OCI-LY1 (cell line): ENCODE measurements around the gene PRPSAP1.

ENCODE experiments used
- H2AFZ ChIP-seq: fragments of 200-600 bp; sonication (generic), shearing (Covaris generic); 2 replicates; pipeline ENCODE4 v1.6.0; 2014; ENCODE audit warnings: antibody characterized with exemption, mild to moderate bottlenecking, low read length
- H3F3A ChIP-seq: fragments of 200-600 bp; sonication (generic), shearing (Covaris generic); 2 replicates; pipeline ENCODE4 v1.6.0; 2014; ENCODE audit warnings: mild to moderate bottlenecking, antibody characterized with exemption, low read length, moderate library complexity; ENCODE audit not compliant: insufficient read depth
- H3K27ac ChIP-seq: fragments of 200-600 bp; sonication (generic); 2 replicates; pipeline ENCODE4 v1.5.1; 2014; ENCODE audit warnings: low read length, mixed run types, mild to moderate bottlenecking, low read depth; ENCODE audit not compliant: poor library complexity, severe bottlenecking
- H3K27me3 ChIP-seq: fragments of 200-600 bp; sonication (generic); 2 replicates; pipeline ENCODE4 v1.6.0; 2014; ENCODE audit warnings: antibody characterized with exemption, mild to moderate bottlenecking, low read length, moderate library complexity; ENCODE audit not compliant: insufficient read depth
- H3K36me3 ChIP-seq: fragments of 200-600 bp; sonication (generic); 2 replicates; pipeline ENCODE4 v1.6.1; 2014; ENCODE audit warnings: mild to moderate bottlenecking, antibody characterized with exemption, low read length, moderate library complexity, mixed read lengths; ENCODE audit not compliant: insufficient read depth
- H3K4me1 ChIP-seq: fragments of 200-600 bp; sonication (generic); 2 replicates; pipeline ENCODE4 v1.5.1; 2014; ENCODE audit warnings: mild to moderate bottlenecking, low read length, moderate library complexity; ENCODE audit not compliant: insufficient read depth, severe bottlenecking
- H3K4me2 ChIP-seq: fragments of 200-600 bp; sonication (generic), shearing (Covaris generic); 2 replicates; pipeline ENCODE4 v1.6.1; 2014; ENCODE audit warnings: low read length
- H3K4me3 ChIP-seq: fragments of 200-600 bp; sonication (generic); 2 replicates; pipeline ENCODE4 v1.5.1; 2014; ENCODE audit warnings: low read length, low read depth, mild to moderate bottlenecking, mixed read lengths; ENCODE audit not compliant: poor library complexity, severe bottlenecking
- H3K79me2 ChIP-seq: fragments of 200-600 bp; shearing (Covaris generic); 2 replicates; pipeline ENCODE4 v1.6.1; 2016; ENCODE audit warnings: mixed run types, low read length, mixed read lengths; ENCODE audit not compliant: insufficient read depth
- H3K9ac ChIP-seq: fragments of 200-600 bp; sonication (generic), shearing (Covaris generic); 2 replicates; pipeline ENCODE4 v1.6.1; 2014; ENCODE audit warnings: mild to moderate bottlenecking, low read length, mixed read lengths
- H3K9me2 ChIP-seq: fragments of 200-600 bp; sonication (generic), shearing (Covaris generic); 2 replicates; pipeline ENCODE4 v1.6.1; 2014; ENCODE audit warnings: low read depth, mild to moderate bottlenecking, low read length, mixed read lengths
- H3K9me3 ChIP-seq: fragments of 200-600 bp; shearing (Covaris generic); 2 replicates; pipeline ENCODE4 v1.6.1; 2014; ENCODE audit warnings: low read length, mixed read lengths
- H4K20me1 ChIP-seq: fragments of 200-600 bp; sonication (generic), shearing (Covaris generic); 2 replicates; pipeline ENCODE4 v1.6.0; 2016; ENCODE audit warnings: mild to moderate bottlenecking, low read length; ENCODE audit not compliant: insufficient read depth
- EZH2 ChIP-seq: fragments of 200-600 bp; sonication (generic), shearing (Covaris generic); IDR thresholded peaks from 2 replicates; pipeline ENCODE4 v1.8.0; 2017; ENCODE audit warnings: borderline replicate concordance, mixed run types, mild to moderate bottlenecking, antibody characterized with exemption, low read length, moderate library complexity, mixed read lengths
- TF ChIP-seq, protein P1 (sequence below): fragments of 200-600 bp; sonication (generic), shearing (Covaris generic); IDR thresholded peaks from 2 replicates; pipeline ENCODE4 v1.5.1; 2017; ENCODE audit warnings: mild to moderate bottlenecking, antibody characterized with exemption, low read length, moderate library complexity, mixed read lengths

PRPSAP1 gene

DNA sequence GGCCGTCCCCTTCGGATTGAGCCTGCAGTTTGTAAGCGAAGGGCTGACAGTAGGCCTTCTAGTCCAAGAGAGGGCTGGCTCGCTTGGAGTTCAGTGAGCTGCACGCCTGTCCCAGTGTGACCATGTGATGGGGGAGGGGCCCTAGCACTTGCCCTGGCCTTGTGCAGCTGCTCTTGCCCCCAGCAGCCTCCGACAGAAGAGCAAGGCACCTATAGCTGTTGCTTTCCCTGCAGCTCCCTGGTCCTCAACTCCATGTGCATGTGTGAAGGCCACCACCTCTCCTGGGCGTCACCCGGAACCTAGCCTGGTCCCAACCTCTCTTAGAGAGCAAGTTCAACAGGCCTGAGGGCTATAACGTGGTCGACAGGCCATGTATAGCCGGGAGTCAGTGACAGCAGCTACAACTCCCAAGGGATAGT lies 36.3 kb upstream of the PRPSAP1 start:
- Histone ChIP-seq H3K79me2 (no peaks in the 10 kb centered on the region), H3K4me2 (no peak overlapping the region)
- TF ChIP-seq, protein P1, sequence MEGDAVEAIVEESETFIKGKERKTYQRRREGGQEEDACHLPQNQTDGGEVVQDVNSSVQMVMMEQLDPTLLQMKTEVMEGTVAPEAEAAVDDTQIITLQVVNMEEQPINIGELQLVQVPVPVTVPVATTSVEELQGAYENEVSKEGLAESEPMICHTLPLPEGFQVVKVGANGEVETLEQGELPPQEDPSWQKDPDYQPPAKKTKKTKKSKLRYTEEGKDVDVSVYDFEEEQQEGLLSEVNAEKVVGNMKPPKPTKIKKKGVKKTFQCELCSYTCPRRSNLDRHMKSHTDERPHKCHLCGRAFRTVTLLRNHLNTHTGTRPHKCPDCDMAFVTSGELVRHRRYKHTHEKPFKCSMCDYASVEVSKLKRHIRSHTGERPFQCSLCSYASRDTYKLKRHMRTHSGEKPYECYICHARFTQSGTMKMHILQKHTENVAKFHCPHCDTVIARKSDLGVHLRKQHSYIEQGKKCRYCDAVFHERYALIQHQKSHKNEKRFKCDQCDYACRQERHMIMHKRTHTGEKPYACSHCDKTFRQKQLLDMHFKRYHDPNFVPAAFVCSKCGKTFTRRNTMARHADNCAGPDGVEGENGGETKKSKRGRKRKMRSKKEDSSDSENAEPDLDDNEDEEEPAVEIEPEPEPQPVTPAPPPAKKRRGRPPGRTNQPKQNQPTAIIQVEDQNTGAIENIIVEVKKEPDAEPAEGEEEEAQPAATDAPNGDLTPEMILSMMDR = no peak
- TF ChIP-seq EZH2 = no peak

GRCh38 chr17:76388966-76389888 lies 35.5 kb upstream of the PRPSAP1 start:
- H4K20me1 ChIP-seq = no peaks in the 10 kb centered on the region
- H3K9me3 ChIP-seq = no peaks in the 10 kb centered on the region
- H3K79me2 ChIP-seq = no peaks in the 10 kb centered on the region
- no peaks in the 10 kb centered on the region; the same call in 1 of the 2 replicates for H3K36me3 ChIP-seq
- H3K27me3 ChIP-seq = no peaks in the 10 kb centered on the region
- H3K4me2 ChIP-seq = no peak overlapping the region
- no peaks in the 10 kb centered on the region for H3F3A ChIP-seq
- H3K9ac ChIP-seq = no peak overlapping the region
- H2AFZ ChIP-seq = no peak overlapping the region
- peaks cover 26% of the 10 kb centered on the region for H3K4me1 ChIP-seq
- H3K27ac ChIP-seq = no peak overlapping the region
- H3K9me2 ChIP-seq = no peaks in the 10 kb centered on the region
- TF ChIP-seq, protein P1 = peak; percentile 10; the same call in 1 of the 2 replicates
- TF ChIP-seq EZH2 = no peak
- H3K4me3 ChIP-seq = no peak overlapping the region

More for the DNA sequence above, 36.3 kb upstream of the PRPSAP1 start:
- Histone ChIP-seq H3K27ac (no peak overlapping the region), H4K20me1 (no peaks in the 10 kb centered on the region), H3K4me3 (no peak overlapping the region), H3K9me2 (no peaks in the 10 kb centered on the region), H2AFZ (no peak overlapping the region), H3K36me3 (no peaks in the 10 kb centered on the region; the same call in 1 of the 2 replicates), H3K9me3 (no peaks in the 10 kb centered on the region), H3K4me1 (peaks cover 20% of the 10 kb centered on the region), H3K9ac (no peak overlapping the region), H3K27me3 (no peaks in the 10 kb centered on the region), H3F3A (no peaks in the 10 kb centered on the region)

- Histone ChIP-seq H3K9ac (no peak overlapping the region; the same call in 1 of the 2 replicates), H3K4me1 (peaks cover 41% of the 10 kb centered on the region), H3K4me2 (no peak overlapping the region), H3K27me3 (no peaks in the 10 kb centered on the region), H3F3A (no peaks in the 10 kb centered on the region), H3K27ac (no peak overlapping the region), H3K79me2 (no peaks in the 10 kb centered on the region), H4K20me1 (no peaks in the 10 kb centered on the region), H3K4me3 (no peak overlapping the region), H2AFZ (no peak overlapping the region), H3K9me2 (no peaks in the 10 kb centered on the region), H3K9me3 (no peaks in the 10 kb centered on the region), H3K36me3 (no peaks in the 10 kb centered on the region; the same call in 1 of the 2 replicates)
- no peak for TF ChIP-seq EZH2
- TF ChIP-seq, protein P1 = no peak
These were observed 33.5 kb upstream of the PRPSAP1 start for GRCh38 chr17:76386966-76387765.
